ENCODE data around the gene ZCCHC24.

Gene ZCCHC24

DNA sequence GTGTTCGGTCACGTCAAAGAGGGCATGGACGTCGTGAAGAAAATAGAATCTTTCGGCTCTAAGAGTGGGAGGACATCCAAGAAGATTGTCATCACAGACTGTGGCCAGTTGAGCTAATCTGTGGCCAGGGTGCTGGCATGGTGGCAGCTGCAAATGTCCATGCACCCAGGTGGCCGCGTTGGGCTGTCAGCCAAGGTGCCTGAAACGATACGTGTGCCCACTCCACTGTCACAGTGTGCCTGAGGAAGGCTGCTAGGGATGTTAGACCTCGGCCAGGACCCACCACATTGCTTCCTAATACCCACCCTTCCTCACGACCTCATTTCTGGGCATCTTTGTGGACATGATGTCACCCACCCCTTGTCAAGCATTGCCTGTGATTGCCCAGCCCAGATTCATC lies 91.7 kb downstream of the ZCCHC24 start:
- Mint-ChIP-seq H3K9me3 (peaks cover 4% of the 10 kb centered on the region), H3K4me1 (peaks cover 12% of the 10 kb centered on the region), H3K27me3 (ENCODE audit: low read depth) (no peaks in the 10 kb centered on the region), H3K27ac (no peak overlapping the region), H3K4me3 (no peak overlapping the region), H3K36me3 (ENCODE audit: low read depth) (peaks cover 62% of the 10 kb centered on the region)
- TF ChIP-seq, protein P1, sequence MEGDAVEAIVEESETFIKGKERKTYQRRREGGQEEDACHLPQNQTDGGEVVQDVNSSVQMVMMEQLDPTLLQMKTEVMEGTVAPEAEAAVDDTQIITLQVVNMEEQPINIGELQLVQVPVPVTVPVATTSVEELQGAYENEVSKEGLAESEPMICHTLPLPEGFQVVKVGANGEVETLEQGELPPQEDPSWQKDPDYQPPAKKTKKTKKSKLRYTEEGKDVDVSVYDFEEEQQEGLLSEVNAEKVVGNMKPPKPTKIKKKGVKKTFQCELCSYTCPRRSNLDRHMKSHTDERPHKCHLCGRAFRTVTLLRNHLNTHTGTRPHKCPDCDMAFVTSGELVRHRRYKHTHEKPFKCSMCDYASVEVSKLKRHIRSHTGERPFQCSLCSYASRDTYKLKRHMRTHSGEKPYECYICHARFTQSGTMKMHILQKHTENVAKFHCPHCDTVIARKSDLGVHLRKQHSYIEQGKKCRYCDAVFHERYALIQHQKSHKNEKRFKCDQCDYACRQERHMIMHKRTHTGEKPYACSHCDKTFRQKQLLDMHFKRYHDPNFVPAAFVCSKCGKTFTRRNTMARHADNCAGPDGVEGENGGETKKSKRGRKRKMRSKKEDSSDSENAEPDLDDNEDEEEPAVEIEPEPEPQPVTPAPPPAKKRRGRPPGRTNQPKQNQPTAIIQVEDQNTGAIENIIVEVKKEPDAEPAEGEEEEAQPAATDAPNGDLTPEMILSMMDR (IDR thresholded peaks at IDR 0.05; ENCODE audit: unreplicated experiment in 3 of 3), result no peak

- Mint-ChIP-seq H3K9me3 (peaks cover 4% of the 10 kb centered on the region), H3K36me3 (ENCODE audit: low read depth) (peaks cover 62% of the 10 kb centered on the region), H3K27ac (no peak overlapping the region), H3K27me3 (ENCODE audit: low read depth) (no peaks in the 10 kb centered on the region), H3K4me1 (peaks cover 17% of the 10 kb centered on the region), H3K4me3 (no peak overlapping the region)
- TF ChIP-seq, protein P1 (IDR thresholded peaks at IDR 0.05; ENCODE audit: unreplicated experiment in 3 of 3), result no peak
These were observed 92.4 kb downstream of the ZCCHC24 start for GRCh38 chr10:79353000-79353406.

DNA sequence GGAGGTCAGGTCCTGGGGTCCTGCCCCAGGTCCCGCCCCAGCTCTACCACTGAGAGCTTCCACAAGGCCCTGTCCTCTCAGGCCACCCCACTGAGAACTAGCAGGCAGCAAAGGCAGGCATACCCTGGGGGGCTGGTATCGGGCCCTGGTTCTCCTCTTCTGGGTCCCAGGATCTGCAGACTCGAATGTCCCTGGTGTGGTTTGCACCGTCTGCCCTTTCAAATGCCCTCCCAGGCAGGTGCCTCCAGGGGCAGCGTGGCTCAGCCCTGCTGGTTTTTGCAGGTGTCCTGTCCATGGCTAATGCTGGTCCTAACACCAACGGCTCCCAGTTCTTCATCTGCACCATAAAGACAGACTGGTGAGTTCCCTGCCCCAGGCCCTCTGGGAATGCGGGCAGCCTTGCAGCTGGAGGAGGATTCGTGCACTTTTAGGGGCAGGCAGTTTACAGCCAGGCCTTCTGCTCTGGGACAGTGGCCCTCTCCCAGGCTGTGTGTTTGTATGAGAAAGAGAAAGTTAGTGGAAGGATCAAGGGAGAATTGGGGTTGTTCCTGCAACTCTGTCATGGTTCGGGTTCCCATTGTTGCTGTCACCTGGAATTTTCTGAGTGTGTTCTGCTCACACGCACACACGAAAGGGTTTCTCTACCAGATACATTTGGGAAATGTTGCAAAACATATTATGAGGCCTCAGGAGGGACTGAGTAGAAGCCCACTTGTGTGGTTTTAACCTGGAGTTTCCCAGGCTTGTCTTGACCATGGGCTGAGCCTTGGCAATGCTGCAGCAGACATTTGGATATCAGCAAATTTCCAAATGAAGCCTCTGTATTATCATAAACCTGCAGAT lies 93.2 kb downstream of the ZCCHC24 start:
- Mint-ChIP-seq H3K27ac (no peak overlapping the region), H3K27me3 (ENCODE audit: low read depth) (no peaks in the 10 kb centered on the region), H3K9me3 (peaks cover 4% of the 10 kb centered on the region), H3K4me1 (peaks cover 17% of the 10 kb centered on the region), H3K4me3 (no peak overlapping the region), H3K36me3 (ENCODE audit: low read depth) (peaks cover 59% of the 10 kb centered on the region)
- TF ChIP-seq, protein P1 (IDR thresholded peaks at IDR 0.05; ENCODE audit: unreplicated experiment in 3 of 3), result no peak

- no peak overlapping the region for H3K4me3 Mint-ChIP-seq
- TF ChIP-seq, protein P1 (IDR thresholded peaks at IDR 0.05; ENCODE audit: unreplicated experiment in 3 of 3), result no peak
- no peaks in the 10 kb centered on the region for H3K27me3 Mint-ChIP-seq (ENCODE audit: low read depth)
- H3K4me1 Mint-ChIP-seq, result peaks cover 17% of the 10 kb centered on the region
- no peak overlapping the region for H3K27ac Mint-ChIP-seq
- peaks cover 4% of the 10 kb centered on the region for H3K9me3 Mint-ChIP-seq
- H3K36me3 Mint-ChIP-seq (ENCODE audit: low read depth), result peaks cover 52% of the 10 kb centered on the region
These were observed 94.1 kb downstream of the ZCCHC24 start for GRCh38 chr10:79351332-79351731.

- H3K27ac Mint-ChIP-seq, result peak overlapping the region in 1 of 3 experiments; percentile 78
- TF ChIP-seq, protein P1 (IDR thresholded peaks at IDR 0.05; ENCODE audit: unreplicated experiment in 3 of 3), result no peak
- no peak overlapping the region for H3K4me3 Mint-ChIP-seq
- H3K4me1 Mint-ChIP-seq, result peaks cover 17% of the 10 kb centered on the region
- peaks cover 45% of the 10 kb centered on the region for H3K36me3 Mint-ChIP-seq (ENCODE audit: low read depth)
- peaks cover 3% of the 10 kb centered on the region for H3K9me3 Mint-ChIP-seq
- H3K27me3 Mint-ChIP-seq (ENCODE audit: low read depth), result no peaks in the 10 kb centered on the region
These were observed 94.8 kb downstream of the ZCCHC24 start for GRCh38 chr10:79350407-79351154.
